Measurements from ENCODE around the gene TTC34.

TTC34 gene

DNA sequence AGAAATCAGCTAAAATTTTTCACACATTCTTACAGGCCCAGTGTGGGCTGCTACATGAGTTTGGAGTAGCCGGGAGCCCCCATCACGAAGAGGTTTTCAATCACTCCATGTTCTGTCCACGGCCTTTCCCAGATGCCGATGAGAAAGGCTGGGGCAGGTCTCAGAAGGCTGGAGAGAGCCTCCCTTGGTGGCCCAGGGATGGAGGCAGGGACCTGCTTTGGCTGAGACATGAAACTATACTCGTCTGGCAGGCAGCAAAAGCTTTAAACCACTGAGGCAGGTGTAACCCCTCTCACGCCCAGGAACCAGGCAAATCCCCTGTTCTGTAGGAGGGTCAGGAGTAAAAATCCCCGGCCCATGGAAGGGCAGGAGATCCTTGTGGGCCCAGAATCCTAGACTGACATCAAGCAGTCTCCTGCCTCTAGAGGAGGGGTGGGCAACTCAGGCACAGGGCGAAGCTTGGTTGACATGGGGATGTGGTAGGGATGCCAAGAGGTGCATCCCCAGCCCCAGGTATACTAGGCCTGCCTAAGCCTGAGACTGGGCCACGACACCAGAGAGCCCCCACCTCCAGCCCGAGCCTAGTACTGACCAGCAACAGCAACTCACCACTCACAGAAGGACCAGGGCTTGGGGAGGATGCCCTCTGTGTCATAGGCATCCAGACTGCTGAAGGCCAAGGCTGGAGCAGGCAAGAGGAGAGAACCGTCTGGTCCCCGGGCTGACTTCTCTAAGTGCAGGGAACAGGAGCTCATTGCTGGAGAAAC is 177.7 kb downstream of the TTC34 start:
- DNase-seq, result no peak

DNA sequence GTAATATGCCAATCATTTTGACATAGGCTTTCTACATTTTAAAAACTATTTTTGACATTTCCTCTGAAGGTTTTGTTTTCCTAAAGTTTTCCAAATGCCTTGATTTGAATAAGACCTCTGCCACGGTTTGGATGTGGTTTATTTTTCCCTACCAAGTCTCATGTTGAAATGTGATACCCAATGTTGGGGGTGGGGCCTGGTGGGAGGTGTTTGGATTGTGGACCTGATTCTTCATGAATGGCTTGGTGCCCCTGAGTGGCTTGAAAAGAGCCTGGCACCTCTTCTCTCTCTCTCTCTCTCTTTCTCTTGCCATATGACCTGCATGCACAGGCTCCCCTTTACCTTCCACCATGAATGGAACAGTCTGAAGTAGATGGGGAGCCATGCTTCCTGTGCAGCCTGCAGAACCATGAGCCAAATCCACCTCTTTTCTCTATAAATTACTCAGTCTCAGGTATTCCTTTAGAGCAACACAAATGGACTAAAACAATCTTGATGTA is 183.5 kb downstream of the TTC34 start:
- no peak for DNase-seq

DNA sequence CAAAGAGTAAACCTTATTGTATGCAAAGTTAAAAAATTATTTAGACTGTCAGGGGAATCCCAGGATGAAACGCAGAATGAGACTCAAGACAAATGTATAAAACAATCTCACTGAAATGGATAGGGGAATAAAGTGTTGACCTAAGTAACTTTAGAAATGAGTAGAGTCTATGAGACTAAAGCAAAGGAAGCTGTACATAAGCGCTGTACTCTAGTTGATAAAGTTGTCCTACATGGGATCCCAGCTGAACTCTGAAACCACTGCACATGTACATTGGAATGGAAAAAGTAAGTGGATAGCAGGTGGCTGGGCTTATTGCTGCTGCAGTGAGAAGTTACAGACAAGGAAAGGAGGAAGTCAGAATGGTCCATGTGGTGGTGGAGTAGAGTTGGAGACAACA is 187.3 kb downstream of the TTC34 start:
- no peak for DNase-seq

DNA sequence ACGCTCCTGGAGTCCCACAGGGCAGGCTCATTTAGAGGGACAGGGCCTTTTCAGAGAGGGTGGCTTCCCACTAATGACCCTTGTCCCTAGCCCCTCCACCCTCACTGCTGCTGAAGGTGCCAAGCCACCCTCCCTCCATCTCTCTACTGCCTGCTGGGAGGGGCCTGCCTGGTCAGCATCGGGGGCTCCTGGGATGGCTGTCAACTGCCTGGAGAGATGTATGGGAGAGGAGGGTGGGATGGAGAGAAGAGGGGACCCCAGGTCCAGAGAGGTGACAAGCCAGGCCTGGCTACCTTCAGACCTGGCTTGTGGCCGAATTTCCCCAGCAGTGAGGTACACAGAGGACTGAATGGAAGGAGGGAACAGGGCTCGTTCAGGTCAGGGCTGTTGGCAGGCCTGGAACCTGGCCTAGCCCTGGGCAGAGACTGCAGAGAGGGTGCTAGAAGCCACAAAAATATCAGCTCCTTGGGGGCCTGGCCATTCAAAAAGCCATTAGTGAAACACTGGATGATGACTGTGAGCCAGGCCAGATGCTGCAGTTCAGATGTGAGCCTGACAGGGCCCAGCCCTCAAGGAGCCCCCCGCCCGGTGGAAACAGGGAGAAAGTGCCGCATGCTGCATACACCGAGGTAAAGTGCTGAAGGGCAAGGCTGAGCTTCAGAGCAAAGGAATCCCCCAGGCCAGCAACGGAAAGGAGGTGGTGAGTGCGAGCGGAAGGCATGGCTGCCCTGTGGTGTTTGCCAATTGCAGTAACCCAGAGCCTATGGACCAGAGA is 188.7 kb downstream of the TTC34 start:
- DNase-seq, result no peak

DNA sequence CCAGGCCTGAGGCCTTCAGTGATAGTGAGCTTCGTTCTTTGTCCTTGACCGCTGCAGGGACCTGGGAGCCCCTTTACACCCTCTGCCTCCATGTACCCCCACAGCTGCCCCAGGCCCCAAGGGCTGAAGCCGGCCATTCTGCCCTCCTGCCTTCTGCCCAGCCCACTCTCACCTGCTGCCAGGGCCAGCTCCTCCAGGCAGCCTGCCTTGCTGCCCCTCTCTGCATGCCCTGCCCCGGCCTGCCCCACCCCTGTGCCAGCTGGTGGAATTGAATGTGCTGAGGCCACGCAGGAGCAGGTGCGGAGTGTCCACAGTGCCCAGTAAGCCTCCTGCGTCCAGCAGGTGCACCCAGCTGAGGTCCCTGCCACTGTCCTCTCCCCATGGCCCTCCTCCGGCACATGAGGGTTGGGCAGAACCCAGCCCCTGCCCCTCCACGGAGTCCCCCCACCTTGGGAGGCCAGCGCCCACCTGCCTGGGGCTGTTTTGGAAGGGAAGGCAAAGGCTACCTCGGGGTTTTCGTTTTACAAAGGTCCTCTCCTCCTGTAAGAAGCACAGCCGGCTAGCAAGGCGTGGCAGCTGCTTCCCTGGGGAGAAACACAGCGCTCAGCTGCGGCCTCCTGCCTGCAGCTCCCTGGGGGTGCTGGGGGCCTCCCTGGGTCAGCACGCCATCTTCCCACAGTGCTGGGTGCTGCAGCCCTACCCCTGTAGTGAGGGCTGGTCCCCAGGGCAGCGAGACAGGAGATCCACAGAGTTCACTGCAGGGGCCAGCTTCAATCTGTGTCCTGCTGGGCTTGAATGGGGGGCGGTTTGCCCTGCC is 189.7 kb downstream of the TTC34 start:
- DNase-seq, result no peak

DNA sequence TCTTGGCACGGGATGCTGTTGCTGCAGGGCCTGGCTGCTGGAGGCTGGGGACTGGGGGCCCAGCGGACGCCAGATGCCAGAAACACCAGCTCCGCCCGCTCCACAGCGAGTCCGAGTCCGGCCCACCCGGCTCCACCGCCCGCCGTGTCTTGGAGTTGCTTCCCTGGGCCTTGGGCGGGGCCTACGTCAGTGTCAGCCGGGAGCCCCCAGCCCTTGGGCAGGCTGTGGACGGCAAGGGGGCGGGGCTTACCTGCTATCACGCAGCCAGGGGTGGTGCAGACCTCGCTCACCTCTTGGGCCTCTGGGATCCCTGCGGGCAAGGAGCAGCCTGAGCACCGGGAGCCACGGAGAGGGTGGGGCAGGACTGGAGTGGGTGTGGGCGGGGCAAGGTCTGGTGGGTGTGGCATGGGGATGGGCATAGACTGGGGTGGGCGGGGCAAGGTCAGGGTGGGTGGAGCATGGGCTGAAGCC is 190.4 kb downstream of the TTC34 start:
- DNase-seq, result no peak

DNA sequence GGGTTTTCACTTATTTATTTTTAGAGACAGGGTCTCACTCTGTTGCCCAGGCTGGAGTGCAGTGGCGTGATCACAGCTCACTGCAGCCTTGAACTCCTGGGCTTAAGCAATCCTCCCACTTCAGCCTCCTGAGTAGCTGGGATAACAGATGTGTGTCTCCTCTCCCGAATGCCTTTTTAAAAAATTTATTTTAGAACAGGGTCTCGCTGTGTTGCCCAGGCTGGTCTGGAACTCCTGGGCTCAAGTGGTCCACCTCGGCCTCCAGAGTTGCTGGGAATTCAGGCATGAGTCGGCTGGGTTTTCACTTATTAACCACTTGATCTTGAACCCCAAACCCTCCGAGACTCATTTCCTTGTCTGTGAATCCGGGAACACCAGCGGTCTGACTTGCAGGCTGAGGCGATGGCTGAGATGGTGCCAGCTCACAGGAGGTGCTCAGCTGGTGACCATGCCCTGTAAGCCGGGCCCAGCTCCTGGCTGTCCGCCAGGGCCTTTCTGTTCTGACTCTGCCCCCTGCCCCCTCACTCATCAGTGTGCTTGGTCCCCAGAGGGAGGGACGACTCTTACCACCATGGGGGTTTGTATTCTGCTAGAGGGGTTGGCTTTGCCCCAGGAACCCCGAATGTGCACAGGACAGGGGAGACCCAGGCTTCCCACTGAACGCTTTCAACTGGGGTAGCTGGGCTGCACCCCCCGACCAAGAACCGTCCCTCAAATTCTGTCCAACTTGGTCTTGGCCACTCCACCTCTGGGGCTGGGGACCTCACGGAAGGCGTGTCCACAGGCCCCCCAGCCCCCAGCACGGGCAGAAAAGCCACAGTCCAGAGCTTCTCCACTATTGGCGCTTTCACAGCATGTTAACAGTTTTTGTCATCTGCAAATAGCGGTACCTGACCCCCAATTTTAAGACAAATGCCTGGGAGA is 191.2 kb downstream of the TTC34 start:
- no peak for DNase-seq

DNA sequence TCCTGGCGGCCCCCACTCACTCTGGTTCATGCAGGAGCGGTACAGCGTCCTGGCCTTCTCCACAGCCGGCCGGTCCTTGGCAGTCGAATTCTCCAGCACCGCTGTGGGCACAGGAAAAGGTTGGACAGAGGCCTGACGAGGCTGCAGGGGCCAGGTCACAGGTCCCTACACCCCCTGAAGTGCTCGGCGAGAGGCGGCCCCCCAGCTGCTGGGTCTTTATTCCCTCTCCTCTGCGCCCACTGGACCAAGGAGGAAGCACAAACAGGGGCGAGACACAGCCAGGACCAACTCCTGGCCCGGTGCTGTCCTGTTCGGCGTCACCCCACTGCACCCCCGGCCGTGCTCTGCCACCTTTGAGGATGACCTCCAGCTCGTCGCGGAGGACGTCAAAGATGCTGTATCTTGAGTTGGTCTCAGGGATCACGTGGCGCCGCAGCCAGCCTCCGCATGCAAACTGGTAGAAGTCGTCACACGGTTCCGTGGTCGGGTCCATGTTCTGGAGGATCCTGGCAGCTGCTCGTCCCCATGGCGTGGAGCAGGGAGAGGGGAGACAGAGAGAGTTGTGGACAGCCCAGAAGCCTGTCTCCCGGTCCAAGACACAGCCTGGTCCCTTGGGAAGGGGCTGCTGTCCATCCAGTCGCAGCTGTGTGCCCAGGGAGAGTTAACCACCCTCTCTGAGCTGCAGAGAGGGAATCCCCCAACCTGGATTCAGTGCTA is 192.0 kb downstream of the TTC34 start:
- no peak for DNase-seq

DNA sequence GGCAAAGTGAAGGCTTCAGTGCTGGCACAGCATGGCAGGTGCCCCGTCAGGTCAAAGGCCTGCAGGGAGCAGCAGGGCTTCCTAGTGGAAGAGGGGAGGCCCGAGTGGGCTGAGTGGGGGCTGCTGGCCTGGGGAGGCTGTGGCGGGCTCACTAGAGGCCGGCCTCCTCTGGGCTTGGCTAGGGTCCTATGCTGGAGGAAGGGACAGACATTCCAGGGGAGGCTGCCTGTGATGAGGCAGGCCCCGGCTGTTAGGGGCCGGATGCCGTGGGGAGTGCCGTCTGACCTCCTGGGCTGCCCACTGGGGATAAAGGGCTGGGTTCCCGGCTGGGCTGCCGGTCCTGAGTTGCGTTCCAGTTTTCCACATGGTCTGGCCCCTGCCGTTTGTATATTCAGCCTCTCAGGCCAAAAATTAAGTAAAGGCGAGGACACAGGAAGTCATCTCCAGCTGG is 193.8 kb downstream of the TTC34 start:
- DNase-seq, result no peak

DNA sequence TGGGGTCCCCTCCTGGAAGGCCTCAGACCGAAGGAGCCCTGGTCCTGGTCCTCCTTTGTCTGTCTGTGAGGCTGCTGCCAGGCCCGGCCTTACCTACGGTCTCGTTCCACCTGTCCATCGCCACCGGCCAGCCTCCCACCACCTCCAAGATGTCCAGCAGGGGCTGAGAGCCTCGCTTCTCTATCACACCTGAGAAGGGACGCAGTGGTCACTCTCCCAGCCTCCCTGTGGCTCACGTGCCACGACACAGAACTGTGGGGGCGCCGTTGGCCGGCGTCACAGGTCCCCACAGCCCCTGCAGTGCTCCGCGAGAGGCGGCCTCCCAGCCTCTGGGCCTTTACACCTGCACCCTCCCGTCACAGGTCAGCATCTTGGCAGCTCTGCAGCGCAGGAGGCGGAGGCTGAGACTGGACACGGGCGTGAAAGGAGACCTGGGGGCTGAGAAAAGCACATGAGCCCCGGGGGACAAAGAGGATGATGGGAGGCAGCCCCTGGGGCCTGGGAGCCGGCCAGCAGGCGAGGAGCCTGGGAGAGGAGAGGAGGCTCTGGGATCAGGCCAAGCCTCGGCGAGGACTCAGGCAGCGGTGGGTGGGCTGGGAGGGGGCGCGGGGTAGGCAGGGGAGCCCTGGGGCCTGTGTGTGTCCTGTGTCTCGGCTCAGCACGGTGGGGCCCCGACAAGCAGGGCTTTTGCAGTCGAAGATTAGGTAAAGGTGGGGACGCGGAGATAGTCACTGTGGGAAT is 194.4 kb downstream of the TTC34 start:
- DNase-seq, result no peak

DNA sequence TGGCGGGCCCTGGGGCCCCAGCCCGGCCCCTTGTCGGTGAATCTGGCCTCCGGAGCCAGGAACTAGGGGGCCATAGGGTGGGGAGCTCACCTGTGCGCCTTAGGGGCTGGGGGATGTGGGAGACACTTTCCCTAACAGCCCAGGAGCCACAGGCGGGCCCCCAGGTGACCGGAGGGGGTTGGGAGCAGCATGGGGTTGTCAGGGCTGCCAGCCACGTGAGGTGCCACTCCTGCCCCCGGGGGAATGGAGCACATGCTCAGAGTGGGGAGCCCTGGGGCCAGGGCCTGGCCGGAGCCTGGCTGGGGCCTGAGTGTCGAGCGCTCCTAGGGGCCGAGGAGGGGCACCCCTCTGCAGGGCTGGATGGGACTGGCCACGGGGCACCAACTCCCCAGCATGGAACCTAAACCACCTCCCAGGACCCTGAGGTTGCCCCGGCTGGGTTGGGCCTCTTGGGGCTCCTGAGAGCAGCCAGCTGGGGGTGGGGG is 195.1 kb downstream of the TTC34 start:
- no peak for DNase-seq

DNA sequence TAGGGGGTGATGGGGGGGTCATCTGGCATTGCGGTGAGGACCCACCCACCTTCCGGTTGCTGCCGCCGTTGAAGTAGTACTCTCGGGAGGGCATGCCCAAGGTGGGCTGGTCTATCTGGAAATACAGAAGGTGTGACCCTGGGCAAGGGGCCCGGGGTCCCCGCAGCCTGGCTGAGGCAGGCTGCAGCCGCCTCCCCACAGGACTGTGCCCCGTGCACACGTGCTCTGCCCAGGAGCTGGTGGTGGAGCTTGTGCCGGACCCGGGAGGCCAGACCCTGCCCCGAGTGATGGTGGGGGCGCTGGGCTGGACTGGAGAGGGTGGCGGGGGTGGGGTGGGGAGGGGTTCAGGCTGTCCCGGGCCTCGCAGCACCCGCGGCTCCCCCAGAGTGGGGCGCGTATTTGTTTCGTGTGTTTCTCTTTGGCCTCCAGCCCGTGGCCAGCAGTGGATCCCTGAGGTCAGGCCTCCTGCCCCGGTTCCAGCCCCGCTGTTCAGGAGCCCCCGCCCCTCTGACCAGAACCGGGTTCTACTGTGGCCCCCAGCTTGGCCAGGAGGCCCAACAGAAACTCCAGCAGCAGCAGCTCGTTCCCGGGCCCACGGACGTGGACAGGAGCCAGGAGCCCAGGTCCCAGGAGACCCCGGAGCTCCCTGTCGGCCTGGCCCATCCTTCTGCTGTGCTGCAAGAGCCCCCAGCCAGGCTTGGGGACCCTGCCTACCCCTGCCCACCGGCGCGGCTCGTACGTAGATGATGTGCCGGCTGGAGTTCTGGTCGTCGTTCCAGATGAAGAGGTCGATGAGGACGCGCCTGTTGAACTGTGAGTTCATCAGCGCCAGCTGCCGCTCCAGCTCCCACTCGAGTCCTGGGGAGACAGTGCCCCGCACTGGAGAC is 195.7 kb downstream of the TTC34 start:
- DNase-seq, result no peak

DNA sequence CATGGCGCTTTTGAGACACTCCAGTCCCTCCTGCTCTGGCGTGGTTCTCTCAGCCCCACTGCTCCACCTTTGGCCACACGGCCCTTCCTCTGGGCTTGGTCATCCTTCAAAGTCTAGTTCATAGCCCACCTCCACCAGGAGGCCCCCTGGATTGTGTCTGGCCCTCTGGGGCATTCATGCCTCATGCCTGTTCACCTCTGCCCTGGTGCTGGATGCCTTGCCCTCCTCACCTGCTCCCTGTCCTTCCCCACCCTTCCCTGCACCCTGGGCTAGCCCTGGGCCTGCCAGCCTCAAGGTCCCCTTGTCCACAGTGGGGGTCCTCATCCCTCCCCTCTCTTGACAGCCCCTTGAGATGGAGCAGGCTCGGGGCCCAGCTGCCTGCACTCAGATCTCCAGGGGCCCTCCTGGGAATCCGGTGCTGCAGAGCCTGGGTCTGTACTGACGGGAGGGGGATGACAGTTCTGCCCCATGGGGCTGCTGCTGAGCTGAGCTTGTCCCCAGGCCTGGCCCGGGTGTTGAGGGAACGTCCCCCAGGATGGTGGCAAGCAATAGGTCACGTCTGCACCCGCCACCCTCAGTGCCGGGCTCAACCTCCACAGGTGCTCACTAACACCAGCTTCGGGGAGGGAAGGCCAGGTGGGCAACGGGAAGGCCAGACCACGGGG is 196.5 kb downstream of the TTC34 start:
- DNase-seq, result no peak

DNA sequence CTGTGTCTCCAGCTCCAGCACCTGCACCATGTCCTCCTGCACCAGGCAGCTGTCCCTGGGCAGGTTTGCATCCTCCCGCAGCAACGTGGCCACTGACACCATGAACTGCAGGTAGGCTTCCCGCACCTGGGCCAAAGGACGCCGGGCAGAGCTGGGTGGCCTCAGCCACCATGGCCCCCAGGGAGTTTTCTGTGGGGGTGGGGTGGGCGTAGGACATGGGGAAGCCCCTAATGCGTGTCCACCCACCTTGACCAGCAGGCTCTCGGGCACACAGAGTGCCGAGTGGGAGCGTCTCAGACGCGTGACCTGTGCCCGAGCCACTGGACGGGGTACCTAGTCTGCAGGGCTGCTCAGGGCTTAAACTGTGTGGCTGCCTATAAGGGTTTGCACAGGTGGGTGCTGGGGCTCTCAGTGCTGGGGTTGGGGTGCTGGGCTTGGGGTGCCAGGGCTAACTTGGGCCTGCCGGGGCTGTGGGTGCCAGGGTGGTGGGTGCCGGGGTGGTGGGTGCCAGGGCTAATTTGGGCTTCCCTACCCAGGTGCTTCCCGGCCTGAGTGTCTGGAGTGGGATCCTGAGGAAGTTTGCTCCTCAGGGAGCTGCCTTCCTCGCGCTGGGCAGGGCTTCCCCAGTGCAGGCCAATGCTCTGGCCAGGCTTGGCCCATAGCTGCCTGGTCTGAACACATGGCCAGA is 197.2 kb downstream of the TTC34 start:
- DNase-seq, result no peak

DNA sequence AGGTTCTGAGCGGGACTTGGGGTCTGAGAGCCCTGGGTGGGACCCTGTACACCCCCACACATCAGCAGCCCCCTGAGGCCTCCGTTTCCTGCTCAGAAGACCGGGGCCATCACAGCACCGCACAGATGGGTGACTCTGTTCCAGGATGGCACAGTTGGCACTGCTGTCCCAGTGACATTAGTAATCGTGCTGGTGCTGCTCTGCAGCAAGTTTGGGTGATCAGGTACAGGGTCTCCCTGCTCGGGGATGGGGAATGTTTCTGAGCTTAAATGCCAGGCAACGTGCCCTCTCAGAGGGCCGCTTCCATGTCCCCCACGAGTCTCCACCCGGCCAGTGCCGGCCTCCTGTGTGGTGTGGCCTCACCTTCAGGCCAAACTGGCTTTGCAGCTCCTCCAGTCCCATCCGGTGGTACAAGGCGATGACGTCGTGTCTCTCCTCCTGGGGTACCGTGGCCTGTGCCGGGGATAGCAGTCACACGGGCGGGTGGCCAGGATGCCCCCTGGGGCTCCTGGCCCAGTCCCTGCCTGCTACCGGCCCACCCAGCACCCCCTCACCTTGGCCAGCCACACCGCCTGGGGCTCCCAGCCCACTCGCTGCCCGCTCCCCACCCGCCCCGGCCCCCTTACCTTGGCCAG is 197.9 kb downstream of the TTC34 start:
- no peak for DNase-seq

DNA sequence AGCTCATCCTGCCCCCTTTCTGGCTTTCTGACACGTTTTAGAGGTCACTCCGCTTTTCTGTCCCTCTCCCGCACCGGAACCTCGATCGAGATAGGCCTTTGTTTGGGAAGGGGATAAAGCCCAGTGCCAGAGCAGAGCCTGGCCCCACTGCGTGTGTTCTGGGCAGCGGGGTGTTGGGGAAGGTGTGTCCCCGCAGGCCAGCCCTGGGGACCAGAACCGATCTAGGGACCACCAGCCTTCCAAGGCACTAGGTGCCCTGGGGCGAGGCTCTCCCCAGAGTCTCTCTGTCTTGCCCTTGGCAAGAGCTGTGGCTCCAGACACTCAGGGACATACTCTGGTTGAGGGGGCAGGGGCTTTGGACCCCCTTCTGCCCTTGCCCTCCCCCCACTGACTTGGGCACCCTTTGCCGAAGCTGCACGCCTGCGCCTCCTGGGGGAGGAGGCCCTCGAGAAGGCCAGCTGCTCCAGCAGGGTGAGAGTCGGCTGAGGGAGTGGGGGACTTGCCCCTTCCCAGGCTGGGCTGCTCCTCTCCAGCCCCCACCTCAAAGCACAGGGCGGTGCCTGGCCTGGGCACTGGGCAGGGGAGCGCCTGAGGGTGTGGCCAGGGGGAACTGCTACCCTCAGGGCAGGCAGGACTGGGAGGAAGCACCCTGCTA is 198.5 kb downstream of the TTC34 start:
- DNase-seq, result no peak

DNA sequence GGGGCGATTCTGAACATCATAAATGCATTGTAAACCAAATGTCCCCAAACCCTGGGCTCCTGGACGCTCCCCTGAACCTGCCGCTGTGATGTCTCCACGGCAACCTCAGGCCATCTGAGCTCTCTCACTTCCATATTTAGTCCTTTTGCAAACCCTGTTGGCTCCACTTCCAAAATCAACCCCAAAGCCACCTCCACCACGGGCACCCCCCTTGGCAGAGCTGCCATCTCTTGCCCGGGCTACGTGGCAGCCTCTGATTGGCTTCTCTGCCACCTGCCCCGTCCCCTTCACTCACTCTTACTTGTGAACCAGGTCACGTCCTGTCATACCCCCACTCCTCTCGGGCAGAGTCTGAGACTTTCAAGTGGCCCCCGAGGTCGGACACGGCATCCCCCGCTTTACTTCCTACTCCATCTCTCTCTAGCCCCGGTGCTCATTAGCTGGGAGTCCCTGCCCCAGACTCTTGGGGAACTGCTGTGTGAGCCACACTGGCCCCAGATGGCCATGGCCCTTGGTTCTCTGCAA is 199.1 kb downstream of the TTC34 start:
- DNase-seq, result no peak

Measured in DMS79 treated with DMSO at 0.1 percent for 48 hours (cell line).